Stimulated activated CD4-positive, alpha-beta T cell treated with anti-CD3 and anti-CD28 coated beads, TNF-alpha, amount 100 ng/mL, for 48 hours (primary cell): Measurements from ENCODE around the gene MLPH.
"Not testable (repeated sequence)": the region's sequence is repeated elsewhere in the genome, so short reads cannot be mapped to it uniquely, and the experiment has no call there.

Experiments
- DNase-seq, 3 donors: peaks; one replicate each; pipeline ENCODE4 v3.0.0-alpha.2; 2020; ENCODE audit warnings: low read depth in 3 of 3

Gene MLPH

DNA sequence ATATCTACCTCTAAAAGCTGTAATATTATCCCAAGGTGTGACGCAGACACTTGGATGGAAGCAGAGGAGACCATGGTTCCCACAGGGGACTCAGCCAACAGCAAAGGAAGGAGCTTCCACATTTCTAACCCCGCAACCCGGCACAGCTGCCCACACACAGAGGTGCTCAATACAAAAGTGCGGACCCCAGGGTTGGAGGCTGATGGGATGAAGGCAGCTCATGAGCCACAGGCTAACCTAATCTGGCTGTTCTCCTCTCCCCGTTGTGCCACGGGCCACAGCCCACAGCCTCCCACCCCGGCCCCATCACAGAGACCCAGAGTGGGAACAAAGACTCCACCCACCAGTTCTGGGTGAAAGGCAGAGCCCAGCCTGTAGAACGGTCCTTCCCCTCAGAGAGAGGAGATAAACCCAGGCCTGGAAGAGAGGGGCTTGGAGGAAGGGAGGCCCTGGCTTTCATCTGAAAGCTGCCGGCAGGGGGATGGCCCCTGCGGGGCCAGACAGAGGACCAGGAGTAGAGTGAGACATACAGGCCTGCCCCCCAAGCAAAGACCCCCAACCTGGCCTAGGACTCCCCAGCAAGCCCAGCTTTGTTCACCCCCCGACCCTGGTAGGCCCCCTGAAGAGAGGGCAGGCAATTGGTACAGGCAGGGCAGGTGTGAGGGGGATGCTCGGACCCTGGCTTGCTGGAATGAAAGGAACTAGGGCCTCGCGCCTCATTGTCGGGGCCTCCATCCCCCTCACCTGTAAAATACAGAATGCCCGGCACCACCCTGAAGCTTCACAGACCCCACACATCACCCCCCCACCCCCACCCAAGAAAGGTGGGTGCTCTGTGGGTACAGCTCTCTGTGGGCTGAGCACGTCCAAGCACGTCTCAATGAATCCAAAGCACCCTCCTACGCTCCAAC, 96.6 kb downstream of the MLPH start:
- no peak for DNase-seq

DNA sequence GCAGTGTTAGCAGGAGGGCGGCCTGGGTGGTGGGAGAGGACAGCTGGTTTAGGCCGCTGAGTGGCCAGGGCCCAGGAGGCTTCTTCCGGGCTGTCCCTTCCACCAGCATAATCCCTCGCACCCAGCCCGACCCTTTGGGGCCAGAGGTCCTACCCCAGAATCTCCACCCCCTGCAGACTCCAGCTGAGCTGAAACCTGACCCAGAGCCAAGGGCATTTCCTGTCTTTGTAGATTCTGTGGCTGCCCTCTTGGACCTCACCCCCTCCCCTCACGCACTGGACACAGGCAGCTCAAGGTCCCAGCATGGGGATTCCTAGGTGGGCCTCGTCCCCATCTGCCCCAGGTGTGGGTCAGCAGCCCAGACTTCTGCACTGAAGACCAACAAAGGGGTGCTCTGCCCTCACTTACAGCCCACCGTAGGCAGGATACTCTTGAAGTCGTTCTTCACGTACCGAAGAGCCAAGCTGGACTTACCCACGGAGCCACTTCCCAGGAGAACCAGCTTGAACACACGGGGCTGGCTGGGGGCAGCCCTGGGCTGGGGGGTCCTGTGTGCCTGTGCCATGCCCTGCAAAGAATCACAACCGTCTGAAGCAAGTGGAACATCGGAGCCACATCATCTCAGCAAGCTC, 98.7 kb downstream of the MLPH start:
- DNase-seq: no peak

DNA sequence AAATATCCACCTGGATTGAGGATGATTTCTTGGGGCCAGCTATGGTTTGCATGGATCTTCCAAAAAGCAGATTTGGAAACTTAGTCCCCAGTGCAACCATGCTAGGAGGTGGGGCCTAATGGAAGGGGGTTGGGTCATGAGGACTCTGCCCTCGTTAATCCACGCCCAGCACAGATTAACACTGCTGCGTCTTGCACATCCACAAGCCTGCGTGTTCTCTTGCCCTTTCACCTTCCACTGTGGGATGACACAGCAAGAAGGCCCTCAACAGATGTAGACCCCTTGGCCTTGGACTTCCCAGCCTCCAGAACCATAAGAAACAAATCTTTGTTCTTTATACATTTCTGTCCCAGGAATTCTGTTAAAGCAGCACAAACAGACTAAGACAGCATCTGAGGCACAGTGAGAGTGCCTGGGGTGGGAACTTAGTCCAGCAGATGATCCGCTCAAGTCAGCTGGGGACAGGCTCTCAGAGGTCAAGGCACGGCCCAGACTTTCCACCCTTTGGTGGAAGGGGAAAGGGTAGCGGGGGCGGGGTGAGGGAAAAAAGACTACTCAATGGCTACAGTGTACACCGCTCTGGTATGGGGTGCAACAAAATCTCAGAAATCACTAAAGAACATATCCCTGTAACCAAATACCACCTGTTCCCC, 101.1 kb downstream of the MLPH start:
- DNase-seq: no peak

DNA sequence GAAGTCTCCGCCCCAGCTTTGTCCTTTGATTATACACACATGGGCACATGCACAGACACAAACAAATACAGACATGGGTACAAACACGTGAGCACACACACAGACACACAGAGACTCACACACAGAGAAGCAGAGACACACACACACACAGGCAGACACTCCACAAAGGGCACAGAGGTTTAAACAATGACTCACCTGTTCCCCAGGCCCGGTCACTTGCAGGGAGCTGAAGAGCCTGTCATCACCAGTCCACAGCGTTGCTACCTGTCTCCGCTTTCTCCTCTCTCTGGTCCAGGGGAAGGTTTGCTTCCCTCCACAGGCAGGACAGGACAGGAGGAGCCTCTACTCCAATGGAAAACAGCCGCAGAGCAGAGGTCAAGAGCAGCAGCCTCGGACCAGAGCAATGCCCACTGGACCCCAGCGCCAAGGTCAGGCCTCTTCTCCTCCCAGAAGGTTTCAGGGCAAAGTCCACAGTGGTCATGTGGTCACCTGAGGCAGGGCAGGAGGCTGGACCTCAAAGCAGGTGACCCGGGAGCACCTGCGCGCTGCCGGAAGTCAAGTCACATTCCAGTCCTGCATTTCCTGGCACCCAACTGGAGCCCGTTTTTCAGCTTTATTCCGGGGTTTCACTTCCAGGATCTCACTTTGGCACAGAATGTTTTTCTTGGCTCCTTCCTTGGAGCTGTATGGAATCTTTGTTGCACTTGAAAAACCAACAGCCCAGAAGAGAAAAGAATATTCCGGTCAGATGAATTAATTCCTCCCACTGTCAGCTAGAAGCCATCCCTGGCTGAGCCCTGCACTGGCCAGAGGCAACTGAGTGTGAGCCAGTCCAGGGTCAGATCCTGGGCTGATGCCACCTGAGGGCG, 103.5 kb downstream of the MLPH start, which contains the start of gene RAB17:
Gene RAB17, minus strand, starts transcription at position 463 of the 869 bp plus-strand sequence. CDS start 4,580 bp downstream, outside the sequence.
- no peak for DNase-seq

DNA sequence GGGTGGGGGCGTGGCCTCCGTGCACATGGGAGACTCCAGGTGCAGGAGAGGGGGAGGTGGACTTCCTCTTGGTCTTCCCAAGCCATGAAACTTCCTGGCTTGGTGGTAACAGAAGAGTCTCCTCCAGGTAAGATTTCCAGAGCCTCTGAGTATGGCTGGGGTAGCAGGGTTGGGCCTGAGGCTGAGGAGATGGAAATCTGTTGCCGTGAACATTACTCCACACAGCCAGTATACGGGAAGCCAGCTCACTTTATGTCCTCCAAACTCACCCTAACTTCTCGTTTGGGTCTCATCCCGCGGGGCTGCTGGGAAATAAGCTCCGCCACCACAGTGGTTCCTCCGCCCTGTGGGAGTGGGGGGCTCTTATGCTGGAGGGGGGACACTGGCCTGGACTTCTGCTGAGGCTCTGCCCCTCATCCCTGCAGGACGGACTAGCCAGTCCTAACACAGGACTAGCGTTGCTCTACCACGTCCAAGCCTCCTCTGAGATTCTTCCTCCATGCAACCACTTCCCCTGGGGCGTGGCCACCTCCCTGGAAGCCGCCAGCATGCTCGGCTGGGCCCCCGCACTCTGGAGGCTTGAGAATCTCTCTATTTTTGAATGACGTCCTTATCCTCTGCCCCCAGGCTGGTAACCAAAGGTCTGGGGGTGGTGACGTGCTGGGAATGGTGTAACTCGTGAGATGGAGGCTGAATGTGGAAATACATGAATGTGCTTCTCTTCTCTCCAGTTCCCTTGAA, 104.3 kb downstream of the MLPH start:
- DNase-seq: no peak

DNA sequence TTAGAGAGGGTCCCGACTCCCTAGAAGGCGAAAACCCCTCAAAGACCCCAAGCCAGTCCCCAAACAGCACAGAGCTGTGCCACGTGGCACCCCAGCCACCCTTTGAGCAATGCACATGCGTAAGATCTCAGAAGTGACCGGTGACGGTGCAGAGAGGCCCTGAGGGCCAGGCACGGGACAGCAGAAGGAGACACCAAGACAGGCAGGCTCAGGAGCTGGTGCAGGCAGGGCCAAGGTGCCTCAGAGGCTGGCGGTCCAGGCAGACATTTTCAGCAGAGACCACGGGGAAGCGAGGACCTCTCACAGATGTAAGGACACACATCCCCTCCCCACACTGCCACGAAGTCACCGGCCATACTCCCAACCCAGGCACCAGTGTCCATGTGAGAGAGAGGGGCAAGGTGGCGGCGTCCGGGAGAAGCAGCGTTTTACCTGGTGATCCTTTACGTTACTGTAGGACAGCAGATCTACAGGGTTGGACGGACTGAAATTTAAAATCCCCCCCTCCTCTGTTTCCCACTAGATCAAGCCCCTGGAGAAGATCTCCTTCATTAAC, 105.5 kb downstream of the MLPH start:
- DNase-seq: no peak

DNA sequence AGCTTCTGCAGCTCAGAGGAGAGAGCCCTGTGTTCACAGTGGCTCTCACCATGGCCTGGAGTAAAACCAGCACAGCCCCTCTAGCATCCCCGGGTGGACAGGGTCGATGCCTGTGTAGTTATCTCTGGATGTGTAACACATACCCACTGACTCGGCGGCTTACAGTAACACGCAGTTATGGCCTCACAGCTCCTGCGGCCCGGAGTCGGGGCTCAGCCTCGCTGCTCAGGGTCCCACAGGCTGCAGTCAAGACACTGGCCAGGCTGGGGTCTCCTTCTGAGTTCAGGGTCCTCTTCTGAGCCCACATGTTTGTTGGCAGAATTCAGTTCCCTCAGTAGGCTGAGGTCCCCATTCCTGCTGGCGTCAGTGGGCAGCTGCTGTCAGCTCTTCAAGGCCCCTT, 106.0 kb downstream of the MLPH start:
- no peak for DNase-seq

DNA sequence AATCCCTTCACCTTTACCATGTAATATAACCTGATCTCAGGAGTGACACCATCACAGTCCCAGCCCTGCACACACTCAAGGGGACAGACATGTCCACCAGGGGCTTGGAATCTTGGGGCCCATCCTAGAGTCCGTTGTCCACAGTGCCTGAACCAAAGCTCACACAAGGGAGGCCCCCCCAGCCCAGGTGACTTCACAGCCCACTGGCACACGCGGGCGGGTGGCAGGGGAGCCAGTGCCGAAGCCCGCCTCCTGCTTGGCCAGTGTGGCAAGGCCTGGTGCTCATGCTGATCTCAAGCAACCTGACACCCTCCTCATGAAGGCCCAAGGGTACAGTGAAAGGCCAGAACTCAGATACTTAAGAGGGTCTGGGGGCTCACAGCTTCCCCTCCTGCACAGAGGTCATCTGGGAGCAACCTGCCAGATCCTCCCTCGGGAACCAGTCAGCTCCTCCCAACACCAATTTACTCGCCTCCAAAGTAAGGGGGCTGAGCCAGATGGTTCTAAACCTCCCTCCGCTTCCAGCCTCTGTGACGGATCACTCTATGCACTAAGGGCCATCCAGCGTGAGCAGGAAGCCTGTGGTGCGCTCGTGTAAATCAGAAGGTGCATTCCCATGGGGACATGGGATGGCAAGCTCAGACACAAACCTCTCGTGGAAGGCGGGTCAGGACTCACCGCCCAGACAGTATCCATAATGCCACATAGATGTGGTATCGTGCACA, 106.7 kb downstream of the MLPH start:
- DNase-seq: no peak

DNA sequence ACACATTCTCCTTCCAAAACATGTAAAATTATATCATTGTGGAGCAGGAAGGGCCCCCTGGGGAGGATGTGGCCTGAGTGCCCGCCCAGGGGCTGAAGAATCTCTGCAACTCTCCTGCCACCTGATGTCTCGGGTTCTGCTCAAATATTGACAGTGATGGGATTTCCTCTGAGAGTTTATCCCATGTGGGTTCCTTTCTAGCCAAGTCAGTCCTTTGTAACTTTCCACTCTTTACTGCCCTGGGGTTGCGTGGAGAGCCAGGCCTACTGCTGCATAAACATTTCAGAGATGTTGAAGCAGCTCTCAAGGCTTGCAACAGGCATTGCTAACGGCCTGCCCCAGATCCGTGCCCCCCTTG, 107.4 kb downstream of the MLPH start:
- DNase-seq: no peak

DNA sequence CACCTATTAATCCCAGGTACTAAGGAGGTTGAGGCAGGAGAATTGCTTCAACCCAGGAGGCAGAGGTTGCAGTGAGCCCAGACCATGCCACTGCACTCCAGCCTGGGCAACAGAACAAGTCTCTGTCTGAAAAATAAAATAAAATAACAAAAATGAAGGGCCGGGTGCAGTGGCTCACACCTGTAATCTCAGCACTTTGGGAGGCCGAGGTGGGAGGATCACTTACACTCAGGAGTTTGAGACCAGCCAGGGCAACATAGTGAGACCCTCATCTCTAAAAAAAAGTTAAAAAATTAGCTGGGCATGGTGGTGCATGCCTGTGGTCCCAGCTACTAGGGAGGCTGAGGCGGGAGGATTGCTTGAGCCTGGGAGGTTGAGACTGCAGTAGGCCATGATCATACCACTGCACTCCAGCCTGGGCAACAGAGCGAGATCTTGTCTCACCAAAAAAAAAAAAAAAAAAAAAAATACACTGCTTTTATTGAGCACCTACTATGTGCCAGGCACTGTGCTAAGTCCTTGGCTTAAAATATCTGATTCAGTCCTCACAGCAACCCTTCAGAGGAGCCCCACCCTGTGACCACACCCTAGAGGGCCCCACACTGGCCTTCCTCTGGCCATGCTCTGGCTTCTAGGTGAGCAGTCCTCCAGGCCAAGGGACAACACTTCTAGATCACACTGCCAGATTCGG, 108.9 kb downstream of the MLPH start:
- not testable (repeated sequence) for DNase-seq

DNA sequence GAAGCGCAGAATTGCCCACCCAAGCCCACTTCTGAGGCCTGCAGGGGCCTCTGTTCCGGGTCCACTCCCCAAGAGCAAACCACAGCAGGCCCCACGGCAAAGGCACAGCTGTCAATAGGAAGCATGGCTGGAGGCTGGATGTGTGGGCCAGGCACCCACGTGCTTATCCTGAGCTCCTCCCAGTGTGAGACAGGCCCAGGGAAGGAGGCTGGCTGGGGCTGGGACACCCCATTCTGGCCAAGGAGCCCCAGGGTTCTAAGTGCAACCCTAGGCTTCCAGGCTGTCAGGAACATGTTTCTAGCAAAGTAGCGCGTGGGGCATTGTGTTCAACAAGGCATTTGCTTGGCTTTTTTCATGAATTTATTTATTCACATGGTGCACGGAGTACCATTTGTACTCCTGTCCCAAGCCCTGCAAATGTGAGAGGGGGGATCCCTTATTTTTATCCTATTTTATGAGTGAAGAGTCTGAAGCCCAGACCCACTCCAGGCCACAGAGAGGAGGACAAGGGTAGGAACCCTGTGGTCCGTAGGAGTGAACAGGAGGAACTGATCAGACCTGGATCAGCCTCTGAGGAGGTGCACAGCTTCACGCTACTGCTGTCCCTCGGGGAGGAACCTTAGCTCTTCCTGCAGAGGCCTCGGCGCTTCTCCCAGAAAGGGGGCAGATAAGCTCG, 109.6 kb downstream of the MLPH start:
- DNase-seq: no peak

DNA sequence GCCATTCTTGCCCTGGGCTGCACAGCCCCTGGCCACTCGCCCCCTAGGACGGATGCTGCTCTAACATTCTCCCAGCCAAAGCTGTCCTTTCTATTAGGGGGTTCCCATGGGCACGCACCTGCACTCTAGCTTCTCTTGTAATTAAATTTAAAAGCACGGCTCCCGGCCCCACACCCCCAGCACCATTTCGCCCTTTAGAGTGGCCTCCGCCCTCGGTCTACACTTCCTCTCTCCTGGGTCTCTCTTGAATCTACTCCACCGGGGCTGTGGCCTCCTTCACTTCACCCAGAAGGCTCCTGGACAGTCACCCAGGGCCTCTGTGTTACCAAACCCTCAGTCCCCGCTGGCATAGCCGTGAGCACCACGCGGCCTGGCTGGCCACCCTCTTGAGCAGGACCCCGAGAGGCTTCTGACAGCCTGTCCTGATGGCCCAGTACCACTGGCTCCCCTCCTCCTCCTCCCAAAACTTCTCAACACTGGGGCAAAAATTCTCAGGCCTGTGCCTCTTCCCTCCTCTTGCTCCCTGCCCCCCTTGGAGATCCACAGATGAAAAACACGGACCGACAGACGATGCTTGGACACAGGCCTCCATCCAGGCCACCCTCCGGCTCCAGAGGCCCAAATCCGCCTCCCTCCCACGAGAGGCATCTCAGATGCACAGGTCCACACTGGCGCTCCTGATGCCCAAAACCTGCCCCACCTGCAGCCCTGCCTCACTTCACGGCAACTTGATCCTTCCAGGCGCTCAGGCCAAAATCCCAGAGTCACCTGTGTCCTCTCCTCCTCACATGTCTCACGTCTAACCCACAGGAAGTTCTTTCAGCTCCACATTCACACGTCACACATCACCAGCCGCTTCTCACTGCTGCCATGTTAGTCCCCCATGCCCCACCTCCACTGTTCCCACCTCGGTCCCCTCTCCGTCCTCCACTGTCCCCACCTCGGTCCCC, 110.4 kb downstream of the MLPH start:
- no peak for DNase-seq

DNA sequence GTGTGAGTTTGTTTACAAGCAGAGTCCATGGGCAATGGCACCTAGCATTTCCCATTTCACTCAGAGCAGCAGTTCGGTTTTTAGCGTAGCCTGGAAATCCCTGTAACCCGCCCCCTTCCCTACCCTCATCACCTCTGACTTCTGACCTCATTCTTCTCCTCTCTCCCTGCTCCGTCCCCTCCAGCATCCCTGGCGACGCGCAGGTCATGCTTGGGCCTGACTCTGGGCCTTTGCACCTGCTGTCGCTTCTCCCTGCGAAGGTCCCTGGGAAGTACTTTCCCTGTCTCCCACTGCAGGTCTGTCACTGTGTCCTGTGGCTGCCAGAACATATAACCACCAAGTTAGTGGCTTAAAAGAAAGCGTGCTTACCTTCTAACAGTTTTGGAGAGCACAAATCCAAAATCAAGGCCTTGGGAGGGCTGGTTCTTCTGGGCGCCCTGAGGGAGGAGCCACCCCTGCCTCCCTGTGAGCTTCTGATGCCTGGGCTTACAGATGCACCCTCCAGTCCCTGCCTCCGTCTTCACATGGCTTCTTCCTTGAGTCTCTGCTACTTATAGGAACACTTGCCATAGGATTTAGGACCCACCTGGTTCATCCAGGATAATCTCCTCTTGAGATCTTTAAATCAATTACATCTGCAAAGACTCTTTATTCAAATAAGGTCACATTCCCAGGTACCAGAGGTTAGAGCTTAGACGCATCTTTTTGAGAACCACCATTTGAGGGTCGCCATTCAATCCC, 111.6 kb downstream of the MLPH start:
- no peak for DNase-seq

DNA sequence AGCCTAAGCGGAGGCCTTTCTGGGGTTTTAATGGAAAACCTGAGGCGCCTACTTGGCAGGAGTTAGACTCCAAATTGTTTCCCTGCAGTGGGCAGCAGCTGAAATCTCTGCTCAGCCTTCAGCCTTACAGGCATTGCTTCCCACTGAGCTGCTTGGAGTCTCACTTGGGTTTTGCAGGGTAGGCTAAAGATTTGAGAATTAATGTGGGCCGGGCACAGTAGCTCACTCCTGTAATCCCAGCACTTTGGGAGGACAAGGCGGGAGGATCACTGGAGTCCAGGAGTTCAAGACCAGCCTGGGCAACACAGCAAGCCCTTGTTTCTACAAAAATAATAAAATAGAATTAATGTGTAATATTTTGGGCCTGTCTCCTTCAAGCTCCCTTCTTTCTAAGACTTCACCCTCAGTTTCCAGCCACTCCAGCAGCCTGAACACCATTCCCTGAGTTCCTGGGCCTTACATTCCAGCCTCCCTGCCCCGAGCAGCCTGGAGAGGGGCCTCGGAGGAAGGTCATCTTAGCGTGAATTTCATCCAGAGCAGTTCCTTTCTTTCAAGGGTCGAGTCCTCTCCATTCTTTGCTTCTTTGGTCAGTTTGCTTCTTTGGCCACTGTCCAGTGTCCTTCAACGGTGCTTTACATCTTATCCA, 112.5 kb downstream of the MLPH start:
- DNase-seq: no peak

DNA sequence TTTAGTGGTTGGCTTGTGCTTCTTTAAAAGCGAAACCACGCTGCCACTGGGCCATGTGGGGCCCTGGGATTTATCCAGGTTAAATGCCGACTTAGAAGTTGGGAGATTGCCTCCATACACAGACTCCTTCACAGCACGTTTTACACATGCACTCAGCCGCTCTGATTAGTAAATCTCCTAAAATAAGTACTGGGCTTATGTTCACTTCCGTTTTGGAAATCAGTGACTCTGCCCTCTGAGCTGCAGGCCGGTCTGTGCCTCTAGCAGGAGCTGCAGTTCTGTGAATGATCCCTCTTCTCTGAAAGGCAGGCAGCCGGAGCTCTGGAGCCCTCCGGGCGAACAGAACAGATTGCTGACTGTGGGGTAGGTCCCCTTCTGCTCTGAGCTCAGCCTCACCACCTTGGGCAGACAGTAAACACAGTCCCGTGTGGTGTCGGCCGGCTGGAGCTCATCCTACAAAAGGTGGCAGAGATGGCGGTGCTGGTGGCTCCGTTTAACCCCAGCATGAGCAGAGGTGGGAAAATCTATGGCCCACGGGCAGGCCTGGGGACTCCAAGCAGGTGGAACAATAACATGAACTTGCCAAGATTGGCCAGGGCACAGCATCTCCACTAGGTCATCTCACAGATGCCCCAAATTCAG, 113.3 kb downstream of the MLPH start:
- DNase-seq: no peak
